HepG2 (cell line): Measurements from ENCODE around the gene CMTM5.

Experiments used
- FOXJ3 ChIP-seq: sonication (generic); formaldehyde crosslinking; IDR thresholded peaks from 2 replicates; pipeline ENCODE4 v1.4.0; 2020; ENCODE audit warnings: missing genetic modification reagents, mild to moderate bottlenecking, borderline replicate concordance
- ZNF274 ChIP-seq: sonication (generic); formaldehyde crosslinking; IDR thresholded peaks from 2 replicates; pipeline ENCODE4 v1.5.1; 2020; ENCODE audit warnings: mild to moderate bottlenecking, missing genetic modification reagents
- ZSCAN21 ChIP-seq: sonication (generic); formaldehyde crosslinking; IDR thresholded peaks from 2 replicates; pipeline ENCODE4 v1.8.0; 2022; ENCODE audit warnings: mild to moderate bottlenecking, missing genetic modification reagents, moderate library complexity, borderline replicate concordance
- TF ChIP-seq, protein P1 (sequence below): sonication (generic); formaldehyde crosslinking; IDR thresholded peaks from 2 replicates; pipeline ENCODE4 v1.5.1; 2020; ENCODE audit warnings: missing genetic modification reagents, mild to moderate bottlenecking, borderline replicate concordance
- TF ChIP-seq, protein P2 (sequence below): sonication (generic); formaldehyde crosslinking; IDR thresholded peaks from 2 replicates; pipeline ENCODE4 v1.4.0; 2020; ENCODE audit warnings: missing genetic modification reagents

DNA sequence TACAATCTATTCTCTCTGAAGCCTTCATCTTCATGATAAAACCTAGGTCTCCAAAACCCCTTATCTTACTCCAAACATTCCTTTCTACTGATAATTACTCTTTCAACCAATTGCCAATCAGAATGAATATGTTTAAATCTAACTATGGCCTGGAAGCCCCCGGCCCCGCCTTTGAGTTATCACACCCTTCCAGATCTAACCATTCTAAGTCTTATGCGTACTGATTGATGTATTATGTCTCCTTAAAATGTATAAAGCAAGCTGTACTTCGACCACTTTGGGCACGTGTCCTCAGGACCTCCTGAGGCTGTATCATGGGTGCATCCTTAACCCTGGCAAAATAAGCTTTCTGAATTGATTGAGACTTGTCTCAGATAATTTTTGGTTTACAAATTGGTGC lies 41.2 kb upstream of the CMTM5 start:
- TF ChIP-seq FOXJ3 (CRISPR knock-in tag) (no peak), ZNF274 (CRISPR knock-in tag) (no peak), ZSCAN21 (CRISPR knock-in tag) (no peak)
- TF ChIP-seq, protein P1, sequence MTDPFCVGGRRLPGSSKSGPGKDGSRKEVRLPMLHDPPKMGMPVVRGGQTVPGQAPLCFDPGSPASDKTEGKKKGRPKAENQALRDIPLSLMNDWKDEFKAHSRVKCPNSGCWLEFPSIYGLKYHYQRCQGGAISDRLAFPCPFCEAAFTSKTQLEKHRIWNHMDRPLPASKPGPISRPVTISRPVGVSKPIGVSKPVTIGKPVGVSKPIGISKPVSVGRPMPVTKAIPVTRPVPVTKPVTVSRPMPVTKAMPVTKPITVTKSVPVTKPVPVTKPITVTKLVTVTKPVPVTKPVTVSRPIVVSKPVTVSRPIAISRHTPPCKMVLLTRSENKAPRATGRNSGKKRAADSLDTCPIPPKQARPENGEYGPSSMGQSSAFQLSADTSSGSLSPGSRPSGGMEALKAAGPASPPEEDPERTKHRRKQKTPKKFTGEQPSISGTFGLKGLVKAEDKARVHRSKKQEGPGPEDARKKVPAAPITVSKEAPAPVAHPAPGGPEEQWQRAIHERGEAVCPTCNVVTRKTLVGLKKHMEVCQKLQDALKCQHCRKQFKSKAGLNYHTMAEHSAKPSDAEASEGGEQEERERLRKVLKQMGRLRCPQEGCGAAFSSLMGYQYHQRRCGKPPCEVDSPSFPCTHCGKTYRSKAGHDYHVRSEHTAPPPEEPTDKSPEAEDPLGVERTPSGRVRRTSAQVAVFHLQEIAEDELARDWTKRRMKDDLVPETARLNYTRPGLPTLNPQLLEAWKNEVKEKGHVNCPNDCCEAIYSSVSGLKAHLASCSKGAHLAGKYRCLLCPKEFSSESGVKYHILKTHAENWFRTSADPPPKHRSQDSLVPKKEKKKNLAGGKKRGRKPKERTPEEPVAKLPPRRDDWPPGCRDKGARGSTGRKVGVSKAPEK (CRISPR knock-in tag) = no peak
- TF ChIP-seq, protein P2, sequence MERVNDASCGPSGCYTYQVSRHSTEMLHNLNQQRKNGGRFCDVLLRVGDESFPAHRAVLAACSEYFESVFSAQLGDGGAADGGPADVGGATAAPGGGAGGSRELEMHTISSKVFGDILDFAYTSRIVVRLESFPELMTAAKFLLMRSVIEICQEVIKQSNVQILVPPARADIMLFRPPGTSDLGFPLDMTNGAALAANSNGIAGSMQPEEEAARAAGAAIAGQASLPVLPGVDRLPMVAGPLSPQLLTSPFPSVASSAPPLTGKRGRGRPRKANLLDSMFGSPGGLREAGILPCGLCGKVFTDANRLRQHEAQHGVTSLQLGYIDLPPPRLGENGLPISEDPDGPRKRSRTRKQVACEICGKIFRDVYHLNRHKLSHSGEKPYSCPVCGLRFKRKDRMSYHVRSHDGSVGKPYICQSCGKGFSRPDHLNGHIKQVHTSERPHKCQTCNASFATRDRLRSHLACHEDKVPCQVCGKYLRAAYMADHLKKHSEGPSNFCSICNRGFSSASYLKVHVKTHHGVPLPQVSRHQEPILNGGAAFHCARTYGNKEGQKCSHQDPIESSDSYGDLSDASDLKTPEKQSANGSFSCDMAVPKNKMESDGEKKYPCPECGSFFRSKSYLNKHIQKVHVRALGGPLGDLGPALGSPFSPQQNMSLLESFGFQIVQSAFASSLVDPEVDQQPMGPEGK (CRISPR knock-in tag) = no peak
